K562 (cell line): Measurements from ENCODE around the gene FAM50A. TPM values are rescaled to one million over a fixed set of nuclear protein-coding genes. Genes with fewer than 3 reads are reported as not detected.

Source experiments
- AFF4 ChIP-seq: sonication (generic); formaldehyde crosslinking; IDR thresholded peaks from 2 replicates; pipeline ENCODE4 v1.8.0; 2023; ENCODE audit warnings: mild to moderate bottlenecking, missing genetic modification reagents
- E2F6 ChIP-seq, 2 experiments: IDR thresholded peaks; 2 replicates each; pipeline ENCODE4 v1.6.1; 2011; ENCODE audit warnings: borderline replicate concordance in 1 of 2, control low read depth in 1 of 2, low read depth in 1 of 2, low read length in 1 of 2, mild to moderate bottlenecking in 1 of 2, mixed read lengths in 1 of 2, moderate library complexity in 1 of 2; ENCODE audit not compliant: insufficient read depth in 1 of 2, insufficient read length in 1 of 2, poor library complexity in 1 of 2, severe bottlenecking in 1 of 2; ENCODE audit errors: extremely low read depth in 1 of 2
- ETV6 ChIP-seq, 3 experiments: fragments of 150-350 bp in 1 of 3; sonication (generic) in 1 of 3; formaldehyde crosslinking in 1 of 3; IDR thresholded peaks; 2 replicates each; pipeline versions ENCODE4 v1.6.1 to v1.8.0; 2014 to 2022; ENCODE audit warnings: borderline replicate concordance in 2 of 3, low read depth in 2 of 3, antibody characterized with exemption in 1 of 3, low read length in 1 of 3, mild to moderate bottlenecking in 1 of 3, missing genetic modification reagents in 1 of 3
- FOXA1 ChIP-seq: fragments of 450-650 bp; IDR thresholded peaks from 2 replicates; pipeline ENCODE4 v1.6.1; 2016; ENCODE audit warnings: mild to moderate bottlenecking, borderline replicate concordance
- FOXM1 ChIP-seq, 2 experiments: fragments of 450-650 bp in 1 of 2; sonication (generic) in 1 of 2; formaldehyde crosslinking in 1 of 2; IDR thresholded peaks; 2 replicates each; pipeline versions ENCODE4 v1.6.1 to v1.9.0; 2017 to 2022; ENCODE audit warnings: low read depth in 2 of 2, mild to moderate bottlenecking in 2 of 2, missing genetic modification reagents in 1 of 2, moderate library complexity in 1 of 2
- GTF2E2 ChIP-seq: fragments of 200-800 bp; sonication (Bioruptor generic); IDR thresholded peaks from 2 replicates; pipeline ENCODE4 v1.6.1; 2016; ENCODE audit warnings: missing genetic modification characterization, missing compliant biosample characterization
- MYNN ChIP-seq, 2 experiments: sonication (generic); formaldehyde crosslinking in 1 of 2; IDR thresholded peaks; 2 replicates each; pipeline versions ENCODE4 v1.5.0 to v1.6.1; 2016 to 2020; ENCODE audit warnings: antibody characterized with exemption in 1 of 2, missing genetic modification reagents in 1 of 2
- RBM39 ChIP-seq: fragments of 200-400 bp; formaldehyde crosslinking; optimal IDR thresholded peaks from 2 replicates; pipeline ENCODE3; 2018; ENCODE audit warnings: low read depth, low read length
- SNIP1 ChIP-seq: fragments of 450-650 bp; IDR thresholded peaks from 2 replicates; pipeline ENCODE4 v1.7.1; 2017; ENCODE audit warnings: low read depth, mild to moderate bottlenecking
- TAF9B ChIP-seq: fragments of 450-650 bp; IDR thresholded peaks from 2 replicates; pipeline ENCODE4 v1.6.1; 2018; ENCODE audit warnings: mild to moderate bottlenecking; ENCODE audit not compliant: partially characterized antibody
- TCFL5 ChIP-seq: fragments of 250-450 bp; sonication (Bioruptor Pico); conservative IDR thresholded peaks from 2 replicates; pipeline ENCODE4 v1.6.1; 2021; ENCODE audit warnings: mild to moderate bottlenecking, moderate library complexity, matching md5 sums
- polyA plus RNA-seq, 8 experiments: library from polyadenylated mRNA; depleted of rRNA in 4 of 8; stranded (reverse) in 5 of 8; unstranded in 3 of 8; fragments of >200 nt; fragmentation: Nextera tagmentation in 2 of 8; fragmentation: Illumina TruSeq in 1 of 8; extraction: Ambion mirVana in 2 of 8; extraction: Trizol in 1 of 8; gene quantifications; 2 replicates each; pipeline versions ENCODE4 v1.2.1 to v1.2.3, GENCODE V29; 2011 to 2014; ENCODE audit warnings: inconsistent platforms in 1 of 8, missing spikeins in 1 of 8
- total RNA-seq, 7 experiments: library from RNA; depleted of rRNA in 6 of 7; stranded (reverse); fragments of >200 nt in 6 of 7; fragmentation: Illumina TruSeq in 2 of 7; extraction: Trizol in 2 of 7; gene quantifications; 2 replicates each; pipeline versions ENCODE4 v1.2.1 to v1.2.3, GENCODE V29; 2011 to 2021; ENCODE audit warnings: low replicate concordance in 1 of 7
- TF ChIP-seq, protein P1 (sequence below), 2 experiments: fragments of 450-650 bp in 1 of 2; sonication (generic) in 1 of 2; formaldehyde crosslinking in 1 of 2; IDR thresholded peaks in 1 of 2; conservative IDR thresholded peaks in 1 of 2; 2 replicates each; pipeline versions ENCODE4 v1.6.1 to v1.8.1; 2016 to 2023; ENCODE audit warnings: mild to moderate bottlenecking in 2 of 2, moderate library complexity in 2 of 2, inconsistent platforms in 1 of 2, missing genetic modification reagents in 1 of 2
- TF ChIP-seq, protein P2 (sequence below): fragments of 250-450 bp; sonication (Bioruptor Pico); IDR thresholded peaks from 2 replicates; pipeline ENCODE4 v1.5.0; 2021
- TF ChIP-seq, protein P3 (sequence below): fragments of 250-450 bp; sonication (Bioruptor Pico); IDR thresholded peaks from 2 replicates; pipeline ENCODE4 v1.4.0; 2020; ENCODE audit warnings: borderline replicate concordance

The FAM50A gene
- total and polyA plus RNA-seq, 9 of the 15 experiments (the other 6 are each of a cell fraction or from before 2014, with no cell fraction given): 4.4 to 114 (median 67.3) TPM

- TF ChIP-seq ETV6 (IDR thresholded peaks at IDR 0.05; ENCODE audit: borderline replicate concordance in 1 of 2, low read depth in 2 of 2, low read length in 1 of 2): no peak
- TF ChIP-seq ETV6 (CRISPR knock-in tag; IDR thresholded peaks at IDR 0.05; ENCODE audit: borderline replicate concordance): 0 out of 2 replicates have a peak, but pooled peaks have one; percentile 41
- TF ChIP-seq SNIP1: peak; percentile 95
- TF ChIP-seq TCFL5 (CRISPR knock-in tag): no peak
- TF ChIP-seq FOXM1 (IDR thresholded peaks at IDR 0.05; ENCODE audit: low read depth): no peak
- no peak for TF ChIP-seq FOXM1 (CRISPR knock-in tag; IDR thresholded peaks at IDR 0.05; ENCODE audit: low read depth)
- no peak for TF ChIP-seq MYNN (IDR thresholded peaks at IDR 0.05)
- no peak for TF ChIP-seq MYNN (CRISPR knock-in tag; IDR thresholded peaks at IDR 0.05)
- TF ChIP-seq, protein P1, sequence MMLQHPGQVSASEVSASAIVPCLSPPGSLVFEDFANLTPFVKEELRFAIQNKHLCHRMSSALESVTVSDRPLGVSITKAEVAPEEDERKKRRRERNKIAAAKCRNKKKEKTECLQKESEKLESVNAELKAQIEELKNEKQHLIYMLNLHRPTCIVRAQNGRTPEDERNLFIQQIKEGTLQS (IDR thresholded peaks at IDR 0.05): no peak
- TF ChIP-seq, protein P1 (CRISPR knock-in tag; conservative IDR thresholded peaks at IDR 0.05): peak; percentile 45; the same call in 1 of the 2 replicates
- peak; percentile 97 for TF ChIP-seq TAF9B
- peak; percentile 82 to 90 for TF ChIP-seq E2F6 (IDR thresholded peaks at IDR 0.05; ENCODE audit: borderline replicate concordance in 1 of 2, extremely low read depth in 1 of 2, insufficient read depth in 1 of 2, insufficient read length in 1 of 2, low read depth in 1 of 2, low read length in 1 of 2, poor library complexity in 1 of 2, severe bottlenecking in 1 of 2)
- TF ChIP-seq RBM39: no peak
- TF ChIP-seq, protein P2, sequence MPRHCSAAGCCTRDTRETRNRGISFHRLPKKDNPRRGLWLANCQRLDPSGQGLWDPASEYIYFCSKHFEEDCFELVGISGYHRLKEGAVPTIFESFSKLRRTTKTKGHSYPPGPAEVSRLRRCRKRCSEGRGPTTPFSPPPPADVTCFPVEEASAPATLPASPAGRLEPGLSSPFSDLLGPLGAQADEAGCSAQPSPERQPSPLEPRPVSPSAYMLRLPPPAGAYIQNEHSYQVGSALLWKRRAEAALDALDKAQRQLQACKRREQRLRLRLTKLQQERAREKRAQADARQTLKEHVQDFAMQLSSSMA (CRISPR knock-in tag): no peak
- TF ChIP-seq GTF2E2 (tag): peak; percentile 97
- peak; percentile 99 for TF ChIP-seq AFF4 (CRISPR knock-in tag)
- TF ChIP-seq, protein P3, sequence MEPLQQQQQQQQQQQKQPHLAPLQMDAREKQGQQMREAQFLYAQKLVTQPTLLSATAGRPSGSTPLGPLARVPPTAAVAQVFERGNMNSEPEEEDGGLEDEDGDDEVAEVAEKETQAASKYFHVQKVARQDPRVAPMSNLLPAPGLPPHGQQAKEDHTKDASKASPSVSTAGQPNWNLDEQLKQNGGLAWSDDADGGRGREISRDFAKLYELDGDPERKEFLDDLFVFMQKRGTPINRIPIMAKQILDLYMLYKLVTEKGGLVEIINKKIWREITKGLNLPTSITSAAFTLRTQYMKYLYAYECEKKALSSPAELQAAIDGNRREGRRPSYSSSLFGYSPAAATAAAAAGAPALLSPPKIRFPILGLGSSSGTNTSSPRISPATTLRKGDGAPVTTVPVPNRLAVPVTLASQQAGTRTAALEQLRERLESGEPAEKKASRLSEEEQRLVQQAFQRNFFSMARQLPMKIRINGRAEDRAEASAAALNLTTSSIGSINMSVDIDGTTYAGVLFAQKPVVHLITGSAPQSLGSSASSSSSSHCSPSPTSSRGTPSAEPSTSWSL (CRISPR knock-in tag): no peak
- no peak for TF ChIP-seq FOXA1
Observed at GRCh38 chrX:154397888-154398667, 45.9 kb upstream of the FAM50A start, which contains the start of gene RPL10 (continued).
